GM12891 (cell line): Measurements from ENCODE around the gene PKNOX2.

ENCODE experiments used
- DNase-seq: peaks from one replicate; pipeline ENCODE4 v3.0.0; 2011; ENCODE audit warnings: low spot score; ENCODE audit not compliant: insufficient read length
- FAIRE-seq: peaks from 2 replicates; lab custom pipeline; 2011; peaks lifted over from hg19 to GRCh38; lab: Jason Lieb, UNC
- PAX5 ChIP-seq: IDR thresholded peaks from 2 replicates; pipeline ENCODE4 v1.6.1; 2011; ENCODE audit warnings: low read length, moderate library complexity, mild to moderate bottlenecking; ENCODE audit not compliant: insufficient read depth, severe bottlenecking
- POLR2A ChIP-seq: IDR thresholded peaks from 2 replicates; pipeline ENCODE4 v1.6.1; 2011; ENCODE audit warnings: low read depth, low read length, control low read depth
- POLR2AphosphoS5 ChIP-seq: IDR thresholded peaks from 2 replicates; pipeline ENCODE4 v1.6.1; 2011; ENCODE audit warnings: low read depth, low read length, control low read depth
- POU2F2 ChIP-seq: IDR thresholded peaks from 2 replicates; pipeline ENCODE4 v1.6.1; 2011; ENCODE audit warnings: low read depth, mild to moderate bottlenecking, control low read depth, low read length, moderate library complexity
- SPI1 ChIP-seq: IDR thresholded peaks from 2 replicates; pipeline ENCODE4 v1.6.1; 2011; ENCODE audit warnings: low read depth, low read length, control low read depth
- TAF1 ChIP-seq: IDR thresholded peaks from 2 replicates; pipeline ENCODE4 v1.6.1; 2011; ENCODE audit warnings: low read depth, low read length, control low read depth

PKNOX2 gene

GRCh38 chr11:125253795-125254525 lies 89.4 kb downstream of the PKNOX2 start:
- no peak for DNase-seq
- no peak for TF ChIP-seq POLR2AphosphoS5
- no peak for TF ChIP-seq PAX5
- no peak for TF ChIP-seq TAF1
- no peak for TF ChIP-seq POLR2A
- no peak for TF ChIP-seq SPI1
- no peak for TF ChIP-seq POU2F2
- no peak for FAIRE-seq

- no peak for TF ChIP-seq PAX5
- no peak for TF ChIP-seq TAF1
- TF ChIP-seq POU2F2 = no peak
- TF ChIP-seq SPI1 = no peak
- no peak for TF ChIP-seq POLR2AphosphoS5
- no peak for TF ChIP-seq POLR2A
- FAIRE-seq (no peak), DNase-seq (no peak)
Observed at GRCh38 chr11:125256541-125257189, 92.1 kb downstream of the PKNOX2 start.

- FAIRE-seq (no peak), DNase-seq (no peak)
Observed at GRCh38 chr11:125257190-125257579, 92.6 kb downstream of the PKNOX2 start.

GRCh38 chr11:125257751-125258150 lies 93.2 kb downstream of the PKNOX2 start:
- FAIRE-seq (no peak), DNase-seq (no peak)
- TF ChIP-seq SPI1 (no peak), POU2F2 (no peak), POLR2A (no peak), PAX5 (no peak), TAF1 (no peak), POLR2AphosphoS5 (no peak)

More at GRCh38 chr11:125257190-125257579, 92.6 kb downstream of the PKNOX2 start:
- TF ChIP-seq TAF1 (no peak), SPI1 (no peak)

GRCh38 chr11:125258291-125259032 lies 93.9 kb downstream of the PKNOX2 start:
- FAIRE-seq (no peak), DNase-seq (no peak)
- no peak for TF ChIP-seq PAX5
- TF ChIP-seq POU2F2 = no peak
- TF ChIP-seq POLR2A = no peak

- DNase-seq (no peak), FAIRE-seq (no peak)
Observed at GRCh38 chr11:125261588-125261987, 97.0 kb downstream of the PKNOX2 start.

GRCh38 chr11:125262194-125262829 lies 97.8 kb downstream of the PKNOX2 start:
- FAIRE-seq (no peak), DNase-seq (no peak)
- no peak for TF ChIP-seq PAX5
- no peak for TF ChIP-seq SPI1
- no peak for TF ChIP-seq TAF1
- TF ChIP-seq POLR2AphosphoS5 = no peak
- TF ChIP-seq POLR2A = no peak
- TF ChIP-seq POU2F2 = no peak

More at GRCh38 chr11:125261588-125261987, 97.0 kb downstream of the PKNOX2 start:
- TF ChIP-seq POU2F2 (no peak), TAF1 (no peak)

- FAIRE-seq (no peak), DNase-seq (no peak)
- TF ChIP-seq PAX5 (no peak), POLR2A (no peak)
Observed at GRCh38 chr11:125262830-125263218, 98.3 kb downstream of the PKNOX2 start.

- no peak for DNase-seq
- no peak for FAIRE-seq
- TF ChIP-seq POLR2AphosphoS5 = no peak
- no peak for TF ChIP-seq TAF1
- no peak for TF ChIP-seq POLR2A
- no peak for TF ChIP-seq SPI1
- no peak for TF ChIP-seq PAX5
- TF ChIP-seq POU2F2 = no peak
Observed at GRCh38 chr11:125263268-125263790, 98.8 kb downstream of the PKNOX2 start.
